IMR-90 (cell line): Measurements from ENCODE around the gene RAB28. TPM values are rescaled to one million over a fixed set of nuclear protein-coding genes. Genes with fewer than 3 reads are reported as not detected.

Source experiments
- ATAC-seq: fragments of 200-7000 bp; cut with Tn5 transposase; 2 replicates; pipeline ENCODE4 v1.9.1; 2020; ENCODE audit warnings: low read depth, mild to moderate bottlenecking, moderate library complexity
- BruUV-seq: library from RNA; stranded (reverse); fragments of 400-500 nt; replicated peaks from 2 replicates; lab custom pipeline; 2021; lab: Mats Ljungman, UMichigan
- CTCF ChIA-PET: fragments of 300-600 bp; formaldehyde crosslinking; extraction: SDS; loops from one replicate; lab custom pipeline; 2021; ENCODE audit warnings: antibody characterized with exemption; lab: Yijun Ruan, JAX
- POLR2A ChIA-PET: fragments of 300-600 bp; sonication (Branson Sonifier 250); formaldehyde crosslinking; loops from one replicate; lab custom pipeline; 2022; ENCODE audit warnings: antibody characterized with exemption; ENCODE audit not compliant: unreplicated experiment; lab: Charles Lee
- DNase-seq: peaks from one replicate; pipeline ENCODE4 v3.0.0; 2013
- H2AFZ ChIP-seq: replicated peaks from 2 replicates; pipeline ENCODE3; 2013; ENCODE audit warnings: low read length, mild to moderate bottlenecking; ENCODE audit not compliant: poor library complexity
- H2AK5ac ChIP-seq: 2 replicates; pipeline ENCODE4 v1.6.1; 2013; ENCODE audit warnings: low read depth, low read length, inconsistent platforms
- H2AK9ac ChIP-seq: replicated peaks from 2 replicates; pipeline ENCODE3; 2013; ENCODE audit warnings: mild to moderate bottlenecking, low read depth, low read length, moderate library complexity; ENCODE audit not compliant: poor library complexity
- H2BK120ac ChIP-seq: 2 replicates; pipeline ENCODE4 v1.6.1; 2013; ENCODE audit warnings: low read depth, low read length, inconsistent platforms
- H2BK15ac ChIP-seq: 3 replicates; pipeline ENCODE4 v1.6.1; 2013; ENCODE audit warnings: low read depth, low read length, inconsistent platforms
- H2BK20ac ChIP-seq: 2 replicates; pipeline ENCODE4 v1.6.1; 2013; ENCODE audit warnings: low read depth, mild to moderate bottlenecking, inconsistent platforms, low read length, moderate library complexity
- H2BK5ac ChIP-seq: 2 replicates; pipeline ENCODE4 v1.6.1; 2013; ENCODE audit warnings: mild to moderate bottlenecking, low read depth, low read length, inconsistent platforms; ENCODE audit not compliant: poor library complexity, severe bottlenecking
- H3K14ac ChIP-seq: replicated peaks from 2 replicates; pipeline ENCODE4 v1.6.1; 2013; ENCODE audit warnings: low read depth, low read length, inconsistent platforms
- H3K18ac ChIP-seq: 2 replicates; pipeline ENCODE4 v1.6.1; 2013; ENCODE audit warnings: low read depth, low read length, control low read depth
- H3K23ac ChIP-seq: 2 replicates; pipeline ENCODE4 v1.6.1; 2013; ENCODE audit warnings: low read depth, low read length, inconsistent platforms
- H3K27ac ChIP-seq: 2 replicates; pipeline ENCODE4 v1.5.1; 2013; ENCODE audit warnings: mild to moderate bottlenecking, control low read depth, low read length; ENCODE audit not compliant: insufficient read depth
- H3K27me3 ChIP-seq: 2 replicates; pipeline ENCODE4 v1.6.1; 2013; ENCODE audit warnings: low read length; ENCODE audit not compliant: control insufficient read depth, insufficient read depth
- H3K36me3 ChIP-seq: 2 replicates; pipeline ENCODE4 v1.6.1; 2013; ENCODE audit warnings: low read length, mixed read lengths; ENCODE audit not compliant: control insufficient read depth, insufficient read depth
- H3K4ac ChIP-seq: 2 replicates; pipeline ENCODE4 v1.6.1; 2013; ENCODE audit warnings: low read depth, low read length, inconsistent platforms
- H3K4me1 ChIP-seq: 2 replicates; pipeline ENCODE4 v1.6.1; 2013; ENCODE audit warnings: low read length, mixed read lengths; ENCODE audit not compliant: control insufficient read depth, insufficient read depth
- H3K4me2 ChIP-seq: 2 replicates; pipeline ENCODE4 v1.6.1; 2013; ENCODE audit warnings: low read depth, mild to moderate bottlenecking, control low read depth, low read length, moderate library complexity
- H3K4me3 ChIP-seq: 2 replicates; pipeline ENCODE4 v1.5.1; 2013; ENCODE audit warnings: low read depth, mild to moderate bottlenecking, control low read depth, low read length, moderate library complexity; ENCODE audit not compliant: insufficient read depth
- H3K56ac ChIP-seq: 2 replicates; pipeline ENCODE4 v1.6.1; 2013; ENCODE audit warnings: low read length, inconsistent platforms; ENCODE audit not compliant: insufficient read depth; ENCODE audit errors: extremely low read depth
- H3K79me1 ChIP-seq, 2 experiments: 2 replicates each; pipeline ENCODE4 v1.6.1; 2013; ENCODE audit warnings: low read length in 2 of 2, inconsistent platforms in 1 of 2, low read depth in 1 of 2
- H3K9ac ChIP-seq: 2 replicates; pipeline ENCODE4 v1.6.1; 2013; ENCODE audit warnings: low read depth, low read length, control low read depth
- H3K9me1 ChIP-seq: 2 replicates; pipeline ENCODE4 v1.6.1; 2013; ENCODE audit warnings: low read length, inconsistent platforms; ENCODE audit not compliant: insufficient read depth
- H3K9me3 ChIP-seq: 2 replicates; pipeline ENCODE4 v1.6.1; 2013; ENCODE audit warnings: low read length; ENCODE audit not compliant: control insufficient read depth, insufficient read depth
- H4K20me1 ChIP-seq: 2 replicates; pipeline ENCODE4 v1.6.1; 2013; ENCODE audit warnings: low read length, inconsistent platforms; ENCODE audit not compliant: insufficient read depth
- H4K5ac ChIP-seq: 2 replicates; pipeline ENCODE4 v1.6.1; 2013; ENCODE audit warnings: mild to moderate bottlenecking, low read depth, low read length, control low read depth
- H4K8ac ChIP-seq, 2 experiments: 2 replicates each; pipeline ENCODE4 v1.6.1; 2013; ENCODE audit warnings: low read depth in 2 of 2, low read length in 2 of 2, control low read depth in 1 of 2, inconsistent platforms in 1 of 2
- H4K91ac ChIP-seq: 2 replicates; pipeline ENCODE4 v1.6.1; 2013; ENCODE audit warnings: low read depth, low read length, inconsistent platforms; ENCODE audit not compliant: insufficient read depth
- BHLHE40 ChIP-seq: fragments of 150-350 bp; IDR thresholded peaks from 2 replicates; pipeline ENCODE4 v1.6.1; 2016; ENCODE audit warnings: mild to moderate bottlenecking, low read depth, low read length
- CEBPB ChIP-seq: IDR thresholded peaks from 2 replicates; pipeline ENCODE4 v1.6.1; 2012; ENCODE audit warnings: low read depth, low read length, improper control_type of control experiment
- CHD1 ChIP-seq: IDR thresholded peaks from 2 replicates; pipeline ENCODE4 v1.6.1; 2012; ENCODE audit warnings: low read depth, low read length, improper control_type of control experiment
- CTCF ChIP-seq: conservative IDR thresholded peaks from 2 replicates; pipeline ENCODE4 v1.5.1; 2012; ENCODE audit warnings: mild to moderate bottlenecking, low read depth, low read length, improper control_type of control experiment
- ELK1 ChIP-seq: fragments of 150-350 bp; IDR thresholded peaks from 2 replicates; pipeline ENCODE4 v1.6.1; 2016; ENCODE audit warnings: low read depth, mild to moderate bottlenecking, low read length, moderate library complexity, borderline replicate concordance
- FOS ChIP-seq: fragments of 150-350 bp; IDR thresholded peaks from 2 replicates; pipeline ENCODE4 v1.6.1; 2016; ENCODE audit warnings: low read depth, low read length
- MAFK ChIP-seq: IDR thresholded peaks from 2 replicates; pipeline ENCODE4 v1.6.1; 2012; ENCODE audit warnings: low read depth, low read length, improper control_type of control experiment
- MAZ ChIP-seq: IDR thresholded peaks from 2 replicates; pipeline ENCODE4 v1.6.1; 2012; ENCODE audit warnings: low read depth, mild to moderate bottlenecking, low read length, improper control_type of control experiment, moderate library complexity, borderline replicate concordance
- MXI1 ChIP-seq: IDR thresholded peaks from 2 replicates; pipeline ENCODE4 v1.6.1; 2012; ENCODE audit warnings: low read depth, mild to moderate bottlenecking, low read length, moderate library complexity, borderline replicate concordance
- NFE2L2 ChIP-seq: fragments of 150-350 bp; IDR thresholded peaks from 2 replicates; pipeline ENCODE4 v1.6.1; 2016; ENCODE audit warnings: low read depth, mild to moderate bottlenecking, low read length
- POLR2A ChIP-seq: IDR thresholded peaks from 2 replicates; pipeline ENCODE4 v1.6.1; 2012; ENCODE audit warnings: mild to moderate bottlenecking, low read depth, low read length
- RAD21 ChIP-seq: IDR thresholded peaks from 2 replicates; pipeline ENCODE4 v1.6.1; 2012; ENCODE audit warnings: low read length, improper control_type of control experiment
- RCOR1 ChIP-seq: IDR thresholded peaks from 2 replicates; pipeline ENCODE4 v1.6.1; 2012; ENCODE audit warnings: mild to moderate bottlenecking, low read length, improper control_type of control experiment; ENCODE audit not compliant: insufficient replicate concordance
- RFX5 ChIP-seq: IDR thresholded peaks from 2 replicates; pipeline ENCODE4 v1.8.0; 2012; ENCODE audit warnings: low read depth, mild to moderate bottlenecking, low read length, moderate library complexity
- SMC3 ChIP-seq: fragments of 150-350 bp; IDR thresholded peaks from 2 replicates; pipeline ENCODE4 v1.6.1; 2016; ENCODE audit warnings: low read depth, mild to moderate bottlenecking, antibody characterized with exemption, low read length, moderate library complexity
- USF2 ChIP-seq: fragments of 150-350 bp; IDR thresholded peaks from 2 replicates; pipeline ENCODE4 v1.6.1; 2017; ENCODE audit warnings: mild to moderate bottlenecking, antibody characterized with exemption, low read length, low read depth
- WGBS, 2 experiments: methylation state at CpG; one replicate each; pipeline versions ENCODE4 v1.1.5 to v1.1.7; 2013; ENCODE audit warnings: missing lambda C conversion rate in 2 of 2; ENCODE audit not compliant: insufficient read length in 1 of 2; ENCODE audit errors: extremely low coverage in 2 of 2; 5-methylcytosine and 5-hydroxymethylcytosine counted together
- dilution Hi-C: fragments of 300-500 bp; cut with HindIII; formaldehyde crosslinking; loops from one replicate; pipeline ENCODE4 v1.14.3; 2018; ENCODE audit warnings: low sequenced_read_pairs; ENCODE audit not compliant: unreplicated experiment
- in situ Hi-C: fragments of 300-500 bp; cut with MboI; formaldehyde crosslinking; loops from 3 replicates; pipeline ENCODE4 v1.14.3; 2019; ENCODE audit warnings: low sequenced_read_pairs, inconsistent platforms, mixed read lengths
- intact Hi-C: fragments of 100-400 bp; cut with micrococcal nuclease; formaldehyde crosslinking; loops from 2 replicates; pipeline ENCODE4 v1.10.0; 2022
- polyA plus RNA-seq, 3 experiments: library from polyadenylated mRNA; depleted of rRNA; stranded (reverse); fragments of >200 nt; gene quantifications; 2 replicates each; pipeline ENCODE4 v1.2.3, GENCODE V29; 2012; ENCODE audit warnings: low replicate concordance in 1 of 3
- total RNA-seq: library from RNA; depleted of rRNA; stranded (reverse); fragments of >200 nt; gene quantifications from 2 replicates; pipeline ENCODE4 v1.2.3, GENCODE V29; 2012

Gene RAB28
- total and polyA plus RNA-seq, 2 of the 4 experiments (the other 2 are of a cell fraction) = 7.5 to 10.8 TPM

GRCh38 chr4:13436962-13437361 lies 47.2 kb downstream of the RAB28 start:
- H2BK20ac ChIP-seq = no peak overlapping the region
- no peak overlapping the region for H2BK120ac ChIP-seq
- H2AK5ac ChIP-seq = no peak overlapping the region
- ATAC-seq = no peak
- no peak overlapping the region for H2BK15ac ChIP-seq
- no TSS peak for BruUV-seq
- no peaks in the 10 kb centered on the region for H3K9me3 ChIP-seq
- H3K23ac ChIP-seq = no peak overlapping the region
- no peak for DNase-seq
- 80% methylated on average over 1 of the region's 2 CpGs; no CpG with 5 or more reads in 1 of the 2 experiments for WGBS, 2 experiments
- H2AFZ ChIP-seq = no peak overlapping the region
- H2BK5ac ChIP-seq = no peak overlapping the region
- TF ChIP-seq FOS (no peak), ELK1 (no peak), CTCF (no peak), USF2 (no peak), CEBPB (no peak), RCOR1 (no peak), RFX5 (no peak), RAD21 (no peak), BHLHE40 (no peak), CHD1 (no peak), MAFK (no peak), MXI1 (no peak), SMC3 (no peak), POLR2A (no peak), MAZ (no peak), NFE2L2 (no peak)
- H3K4ac ChIP-seq = no peak overlapping the region
- no peak overlapping the region for H2AK9ac ChIP-seq
- intact Hi-C loops = no loop called here
- no peaks in the 10 kb centered on the region for H3K27me3 ChIP-seq
- H3K56ac ChIP-seq = no peak overlapping the region
- no peak overlapping the region for H4K5ac ChIP-seq
- H3K4me2 ChIP-seq = no peak overlapping the region
- no peaks in the 10 kb centered on the region for H3K9me1 ChIP-seq
- in situ Hi-C loops = no loop called here
- H4K20me1 ChIP-seq = no peaks in the 10 kb centered on the region
- no peak overlapping the region for H4K91ac ChIP-seq
- H3K4me3 ChIP-seq = no peak overlapping the region
- no peak overlapping the region for H3K14ac ChIP-seq
- H4K8ac ChIP-seq = no peak overlapping the region
- dilution Hi-C loops = no loop called here
- ChIA-PET CTCF (no interaction called here), POLR2A (no interaction called here)
- peaks cover 0 to 9% of the 10 kb centered on the region in 2 experiments; a peak in 1 of 4 replicates for H3K79me1 ChIP-seq
- H3K18ac ChIP-seq = no peak overlapping the region
- no peaks in the 10 kb centered on the region for H3K36me3 ChIP-seq
- H3K4me1 ChIP-seq = no peaks in the 10 kb centered on the region
- no peak overlapping the region for H3K27ac ChIP-seq
- H3K9ac ChIP-seq = no peak overlapping the region
